Heart left ventricle (tissue), 16 donors: ENCODE results near the gene LRRC27. TPM values are rescaled to one million over a fixed set of nuclear protein-coding genes. Genes with fewer than 3 reads are reported as not detected.

Experiments used
- ATAC-seq, 4 donors: fragments of 200-7000 bp; cut with Tn5 transposase; one replicate each; pipeline ENCODE4 v1.9.1; 2020 to 2022; ENCODE audit warnings: moderate library complexity in 4 of 4, mild to moderate bottlenecking in 3 of 4, moderate number of reproducible peaks in 1 of 4
- DNase-seq, 5 donors: peaks; one replicate each; pipeline ENCODE4 v3.0.0-alpha.2; 2020
- H3K27ac ChIP-seq, 12 donors: fragments of 200-600 bp; sonication (generic) in 4 of 12; one replicate each; pipeline versions ENCODE4 v1.5.0 to v1.8.0; 2016 to 2022; ENCODE audit warnings: mild to moderate bottlenecking in 2 of 12
- H3K27me3 ChIP-seq, 9 donors: fragments of 200-600 bp; sonication (generic) in 2 of 9; one replicate each; pipeline versions ENCODE4 v1.5.1 to v1.8.0; 2016 to 2022; ENCODE audit warnings: mild to moderate bottlenecking in 3 of 9
- H3K36me3 ChIP-seq, 9 donors: fragments of 200-600 bp; sonication (generic) in 2 of 9; one replicate each; pipeline versions ENCODE4 v1.5.0 to v1.8.0; 2018 to 2022; ENCODE audit warnings: mild to moderate bottlenecking in 2 of 9
- H3K4me1 ChIP-seq, 12 donors: fragments of 200-600 bp; sonication (generic) in 4 of 12; one replicate each; pipeline versions ENCODE4 v1.5.0 to v1.8.0; 2016 to 2022; ENCODE audit warnings: mild to moderate bottlenecking in 3 of 12
- H3K4me3 ChIP-seq, 12 donors: fragments of 200-600 bp; sonication (generic) in 4 of 12; one replicate each; pipeline versions ENCODE4 v1.5.0 to v1.8.0; 2017 to 2022; ENCODE audit warnings: mild to moderate bottlenecking in 9 of 12, moderate library complexity in 4 of 12
- H3K9me3 ChIP-seq, 12 donors: fragments of 200-600 bp; sonication (generic) in 4 of 12; one replicate each; pipeline versions ENCODE4 v1.5.0 to v1.8.0; 2016 to 2022; ENCODE audit warnings: mild to moderate bottlenecking in 1 of 12
- CTCF ChIP-seq, 12 donors: fragments of 200-600 bp; sonication (generic) in 4 of 12; IDR thresholded peaks; one replicate each; pipeline versions ENCODE4 v1.5.0 to v1.8.0; 2018 to 2022; ENCODE audit warnings: antibody characterized with exemption in 12 of 12, mild to moderate bottlenecking in 5 of 12
- POLR2A ChIP-seq, 2 donors: fragments of 450-650 bp; IDR thresholded peaks; one replicate each; pipeline ENCODE4 v1.6.1; 2017; ENCODE audit warnings: antibody characterized with exemption in 2 of 2, mild to moderate bottlenecking in 2 of 2, moderate library complexity in 2 of 2
- WGBS, 4 donors: extraction: QIAGEN DNeasy Blood & Tissue Kit in 2 of 4; methylation state at CpG; one replicate each; pipeline versions ENCODE4 v1.1.5 to v1.1.7; 2013 to 2018; 5-methylcytosine and 5-hydroxymethylcytosine counted together
- intact Hi-C, 10 donors: fragments of 100-400 bp; cut with DNase I; formaldehyde crosslinking; loops; one replicate each; pipeline versions ENCODE4 v1.11.1 to v1.14.2; 2022
- polyA plus RNA-seq, 2 donors: library from polyadenylated mRNA; stranded (reverse); fragments of 200-250 nt; gene quantifications; one replicate each; pipeline ENCODE4 v1.2.3, GENCODE V29; 2013
- total RNA-seq, 9 donors: library from RNA; depleted of rRNA in 2 of 9; stranded (reverse); fragments of >200 nt in 2 of 9; fragmentation: NEBNext Ultra II Directional in 3 of 9; extraction: Animal tissue kit (Norgen Biotek cat#: 25700) in 3 of 9; gene quantifications; one replicate each; pipeline versions ENCODE4 v1.1.0 to v1.2.4, GENCODE V29; 2016 to 2023
- donor health status: ischemic (EF 13 %, LVEDD 7.1; RV severe dilation, severe dysfunction).
- donor health status: healthy with polysubstance abuse.
- donor health status: DM: no; HTN: yes; CAD: no.
- donor health status: DM: no; HTN: no; CAD: no.
- donor health status: ischemic (EF 25% LVEDD 6.9; RV normal size, moderate dysfunction).
- donor health status: ischemic (EF 25% LVEDD 5.7; RV mildly dilated, moderate dysfunction).
- donor health status: healthy.
- donor health status: DM: yes; HTN: yes; CAD: no.
- donor health status: ischemic (EF 35%, LVEDD 5.7; RV mildly dilated, moderate dysfunction).
- donor health status: nonischemic (EF 11% LVEDD 7.7; RV severe dilation, severe dysfunction).
- donor health status: DM: yes; HTN: yes; CAD: no.
- donor health status: PGD.
- donor health status: ischemic (EF 29% LVEDD 5.4; RV normal size, mild dysfunction).
- donor health status: nonischemic (EF 23%, LVEDD 6.1; RV moderate dilation, normal function).

Gene LRRC27
- total and polyA plus RNA-seq, 11 donors = 2.6 to 8.9 (median 5.1) TPM

DNA sequence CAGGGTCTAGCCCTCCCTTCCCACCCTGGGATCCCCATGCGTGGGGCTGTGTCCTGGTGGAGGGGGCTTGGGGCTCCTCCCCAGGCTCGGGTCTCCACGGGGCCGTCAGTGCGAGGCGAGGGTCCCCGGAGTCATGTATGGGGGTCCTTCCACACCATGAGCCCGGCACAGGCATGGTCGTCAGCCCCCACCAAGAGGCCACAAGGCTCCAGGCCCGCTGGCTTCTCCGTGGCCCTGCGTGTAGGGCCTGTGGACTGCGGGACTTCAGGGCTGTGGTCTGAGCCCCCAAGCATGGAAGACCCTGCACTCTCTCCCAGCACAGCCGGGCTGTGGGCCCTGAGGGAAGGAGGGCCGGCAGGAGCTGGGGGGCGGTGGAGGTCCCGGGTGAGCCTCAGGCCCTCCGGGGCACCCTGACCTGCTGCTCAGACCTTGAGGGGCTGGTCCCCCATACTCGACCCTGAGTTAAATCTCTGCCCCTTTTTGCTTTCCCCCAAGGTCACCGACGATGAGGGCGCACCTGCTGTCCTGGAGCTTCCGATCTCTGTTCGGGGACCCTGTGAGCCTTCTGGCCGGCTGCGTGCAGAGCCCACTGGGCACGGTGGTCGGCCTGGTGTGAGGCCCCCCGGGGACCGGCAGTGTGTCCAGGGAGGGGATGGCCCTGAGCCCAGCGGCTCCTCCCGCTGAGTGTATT is 84.7 kb downstream of the LRRC27 start:
- DNase-seq (peak in 1 of 5 donors; percentile 44), ATAC-seq (no peak)
- 87 to 95% (median 93%) methylated on average over 26 to 32 of the region's 32 CpGs for WGBS, 4 donors
- Histone ChIP-seq H3K36me3 (peaks cover 0 to 6% (median 0%) of the 10 kb centered on the region in 9 donors), H3K4me1 (peaks cover 0 to 80% (median 51%) of the 10 kb centered on the region in 12 donors), H3K27ac (peak overlapping the region in 2 of 12 donors; percentile 85 to 94), H3K9me3 (no peaks in the 10 kb centered on the region), H3K27me3 (no peaks in the 10 kb centered on the region), H3K4me3 (no peak overlapping the region)
- TF ChIP-seq POLR2A (IDR thresholded peaks at IDR 0.05) (no peak), CTCF (IDR thresholded peaks at IDR 0.05) (no peak)
- intact Hi-C loops = no loop called here

DNA sequence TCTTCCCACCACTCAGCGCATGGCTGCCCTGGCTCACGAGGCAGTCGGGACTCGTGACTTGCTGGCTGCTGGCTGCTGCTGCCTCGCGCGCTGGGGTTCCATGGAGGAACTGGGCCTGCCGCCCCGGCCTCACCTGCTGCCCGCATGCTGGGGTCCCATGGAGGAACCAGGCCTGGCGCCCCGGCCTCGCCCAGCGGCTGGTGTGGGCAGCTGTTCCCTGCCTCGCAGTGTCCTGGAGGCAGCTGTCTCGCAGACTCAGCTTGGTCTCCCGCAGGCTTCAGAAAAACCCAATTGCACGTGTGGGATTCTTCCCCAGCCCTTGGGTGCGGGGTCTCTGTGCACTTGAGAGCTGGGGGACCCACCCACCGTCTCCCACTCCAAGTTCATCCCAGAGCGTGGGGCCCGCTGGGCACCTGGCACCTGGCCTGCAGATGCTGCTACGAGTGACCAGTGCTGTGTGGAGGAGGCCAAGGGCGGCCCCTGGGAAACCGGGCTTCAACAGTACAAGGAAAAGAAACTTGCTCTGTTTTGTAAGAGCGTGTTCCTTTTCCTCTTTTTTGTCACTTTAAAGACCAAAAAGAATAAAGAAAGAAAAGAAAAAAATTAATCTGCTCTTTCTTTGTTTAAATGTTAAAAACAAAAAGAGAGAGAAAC is 85.4 kb downstream of the LRRC27 start:
- TF ChIP-seq POLR2A (IDR thresholded peaks at IDR 0.05) (no peak), CTCF (IDR thresholded peaks at IDR 0.05) (no peak)
- intact Hi-C loops = no loop called here
- no peak for ATAC-seq
- H3K4me3 ChIP-seq = no peak overlapping the region
- H3K9me3 ChIP-seq = no peaks in the 10 kb centered on the region
- peaks cover 0 to 6% (median 0%) of the 10 kb centered on the region in 9 donors for H3K36me3 ChIP-seq
- H3K4me1 ChIP-seq = peaks cover 0 to 80% (median 51%) of the 10 kb centered on the region in 12 donors
- H3K27me3 ChIP-seq = no peaks in the 10 kb centered on the region
- DNase-seq = no peak
- H3K27ac ChIP-seq = peak overlapping the region in 4 of 12 donors; percentile 46 to 94 (median 73)
- WGBS, 4 donors = 85 to 93% (median 92%) methylated on average over 19 to 26 of the region's 26 CpGs

- peaks cover 0 to 80% (median 53%) of the 10 kb centered on the region in 12 donors for H3K4me1 ChIP-seq
- H3K27me3 ChIP-seq = no peaks in the 10 kb centered on the region
- 69 to 79% (median 76%) methylated on average over 20 of the region's 20 CpGs for WGBS, 4 donors
- TF ChIP-seq POLR2A (IDR thresholded peaks at IDR 0.05) (no peak), CTCF (IDR thresholded peaks at IDR 0.05) (no peak)
- no peak for ATAC-seq
- intact Hi-C loops = no loop called here
- H3K9me3 ChIP-seq = no peaks in the 10 kb centered on the region
- no peak overlapping the region for H3K4me3 ChIP-seq
- DNase-seq = no peak
- peaks cover 0 to 6% (median 0%) of the 10 kb centered on the region in 9 donors for H3K36me3 ChIP-seq
- H3K27ac ChIP-seq = peak overlapping the region in 4 of 12 donors; percentile 46 to 94 (median 73)
Observed at GRCh38 chr10:132417957-132418441, 86.0 kb downstream of the LRRC27 start.
